GM23338 (cell line): Measurements from ENCODE around the gene IGFBP6. TPM values are rescaled to one million over a fixed set of nuclear protein-coding genes. Genes with fewer than 3 reads are reported as not detected.

Experiments used
- ATAC-seq: fragments of 200-7000 bp; cut with Tn5 transposase; 3 replicates; pipeline ENCODE4 v1.9.1; 2020
- DNase-seq: peaks from one replicate; pipeline ENCODE4 v3.0.0-alpha.2; 2015; ENCODE audit warnings: low spot score
- H2AFZ ChIP-seq: fragments of 200-600 bp; sonication (generic); 2 replicates; pipeline ENCODE4 v1.8.0; 2016; ENCODE audit warnings: antibody characterized with exemption, mild to moderate bottlenecking, moderate library complexity
- H3F3A ChIP-seq: fragments of 200-600 bp; sonication (generic); replicated peaks from 2 replicates; pipeline ENCODE4 v1.8.0; 2017; ENCODE audit warnings: antibody characterized with exemption, mixed run types, low read depth
- H3K27ac ChIP-seq: fragments of 200-600 bp; sonication (generic); 2 replicates; pipeline ENCODE4 v1.6.1; 2016; ENCODE audit warnings: low read depth
- H3K27me3 ChIP-seq: fragments of 200-600 bp; sonication (generic); 2 replicates; pipeline ENCODE4 v1.8.0; 2016; ENCODE audit warnings: mild to moderate bottlenecking, mixed run types, moderate library complexity; ENCODE audit not compliant: insufficient read depth
- H3K36me3 ChIP-seq: fragments of 200-600 bp; sonication (generic); 2 replicates; pipeline ENCODE4 v1.8.0; 2016; ENCODE audit warnings: mild to moderate bottlenecking; ENCODE audit not compliant: insufficient read depth
- H3K4me1 ChIP-seq: fragments of 200-600 bp; sonication (generic); 2 replicates; pipeline ENCODE4 v1.8.0; 2016; ENCODE audit warnings: mild to moderate bottlenecking, moderate library complexity; ENCODE audit not compliant: insufficient read depth
- H3K4me2 ChIP-seq: fragments of 200-600 bp; sonication (generic); 2 replicates; pipeline ENCODE4 v1.7.1; 2017; ENCODE audit warnings: mixed run types
- H3K4me3 ChIP-seq: fragments of 200-600 bp; sonication (generic); 2 replicates; pipeline ENCODE4 v1.6.1; 2016; ENCODE audit warnings: mixed run types
- H3K79me2 ChIP-seq: fragments of 200-600 bp; sonication (generic); replicated peaks from 2 replicates; pipeline ENCODE4 v1.8.0; 2017; ENCODE audit warnings: mild to moderate bottlenecking; ENCODE audit not compliant: insufficient read depth
- H3K9me2 ChIP-seq: fragments of 200-600 bp; sonication (generic); 2 replicates; pipeline ENCODE4 v1.8.0; 2017; ENCODE audit not compliant: insufficient read depth
- H4K20me1 ChIP-seq: fragments of 200-600 bp; sonication (generic); replicated peaks from 2 replicates; pipeline ENCODE4 v1.8.0; 2017; ENCODE audit warnings: mild to moderate bottlenecking; ENCODE audit not compliant: insufficient read depth
- H3K27ac Mint-ChIP-seq: 2 replicates; pipeline ENCODE4 v1.8.0; 2020; ENCODE audit warnings: inconsistent platforms, mild to moderate bottlenecking, moderate library complexity, mixed read lengths
- H3K27me3 Mint-ChIP-seq: 3 replicates; pipeline ENCODE4 v1.8.0; 2022; ENCODE audit warnings: low read depth, mild to moderate bottlenecking, moderate library complexity, mixed read lengths, inconsistent platforms; ENCODE audit not compliant: insufficient read depth, poor library complexity
- H3K36me3 Mint-ChIP-seq: 3 replicates; pipeline ENCODE4 v1.8.0; 2021; ENCODE audit warnings: low read depth, mild to moderate bottlenecking, inconsistent platforms, moderate library complexity, mixed read lengths
- H3K4me1 Mint-ChIP-seq: 3 replicates; pipeline ENCODE4 v1.8.0; 2020; ENCODE audit warnings: mild to moderate bottlenecking, inconsistent platforms, mixed read lengths
- H3K4me3 Mint-ChIP-seq: 3 replicates; pipeline ENCODE4 v1.8.0; 2021; ENCODE audit warnings: moderate library complexity, mild to moderate bottlenecking, inconsistent platforms, mixed read lengths
- H3K9me3 Mint-ChIP-seq: 3 replicates; pipeline ENCODE4 v1.8.0; 2020; ENCODE audit warnings: moderate library complexity, mild to moderate bottlenecking, inconsistent platforms, mixed read lengths
- CREB1 ChIP-seq: fragments of 250-450 bp; sonication (Bioruptor Pico); IDR thresholded peaks from 2 replicates; pipeline ENCODE4 v1.5.0; 2020; ENCODE audit warnings: low read depth, mild to moderate bottlenecking, moderate library complexity
- CTCF ChIP-seq, 2 experiments: fragments of 200-600 bp in 1 of 2; sonication (generic) in 1 of 2; conservative IDR thresholded peaks; 2 replicates each; pipeline versions ENCODE4 v1.5.1 to v1.6.1; 2016 to 2017; ENCODE audit warnings: antibody characterized with exemption in 2 of 2, low read depth in 2 of 2, mild to moderate bottlenecking in 2 of 2, moderate library complexity in 1 of 2
- ETS1 ChIP-seq: IDR thresholded peaks from 2 replicates; pipeline ENCODE4 v1.6.1; 2016; ENCODE audit warnings: antibody characterized with exemption
- EZH2 ChIP-seq: fragments of 200-600 bp; sonication (generic); IDR thresholded peaks from one replicate; pipeline ENCODE4 v1.8.0; 2017; ENCODE audit warnings: antibody characterized with exemption, mild to moderate bottlenecking, low read depth; ENCODE audit not compliant: unreplicated experiment
- EZH2phosphoT487 ChIP-seq: fragments of 200-600 bp; sonication (generic); IDR thresholded peaks from one replicate; pipeline ENCODE4 v1.8.1; 2018; ENCODE audit warnings: antibody characterized with exemption; ENCODE audit not compliant: unreplicated experiment
- JUNB ChIP-seq: IDR thresholded peaks from one replicate; pipeline ENCODE4 v1.6.1; 2016; ENCODE audit warnings: antibody characterized with exemption; ENCODE audit not compliant: unreplicated experiment
- NANOG ChIP-seq: IDR thresholded peaks from 2 replicates; pipeline ENCODE4 v1.6.1; 2016; ENCODE audit warnings: antibody characterized with exemption, borderline replicate concordance
- POLR2AphosphoS5 ChIP-seq: IDR thresholded peaks from 2 replicates; pipeline ENCODE4 v1.6.1; 2016; ENCODE audit warnings: antibody characterized with exemption, low read depth
- REST ChIP-seq: IDR thresholded peaks from one replicate; pipeline ENCODE4 v1.6.1; 2018; ENCODE audit warnings: antibody characterized with exemption; ENCODE audit not compliant: unreplicated experiment
- STAT1 ChIP-seq: IDR thresholded peaks from one replicate; pipeline ENCODE4 v1.6.1; 2016; ENCODE audit warnings: antibody characterized with exemption; ENCODE audit not compliant: unreplicated experiment
- ZNF114 ChIP-seq: fragments of 250-450 bp; sonication (Bioruptor Pico); IDR thresholded peaks from 2 replicates; pipeline ENCODE4 v1.5.0; 2020; ENCODE audit warnings: mild to moderate bottlenecking, moderate library complexity
- ZNF331 ChIP-seq: fragments of 250-450 bp; sonication (Bioruptor Pico); IDR thresholded peaks from 2 replicates; pipeline ENCODE4 v1.5.0; 2020; ENCODE audit warnings: low read depth, mild to moderate bottlenecking, moderate library complexity
- polyA plus RNA-seq: library from polyadenylated mRNA; unstranded; fragments of >200 nt; fragmentation: Nextera tagmentation; extraction: Ambion mirVana; gene quantifications from 2 replicates; pipeline ENCODE4 v1.2.1, GENCODE V29; 2016
- total RNA-seq: library from RNA; depleted of rRNA; stranded (reverse); fragments of >200 nt; shearing (Covaris generic); gene quantifications from 2 replicates; pipeline ENCODE4 v1.2.3, GENCODE V29; 2014

IGFBP6 gene
- total and polyA plus RNA-seq, 2 experiments from 2014 or later: 14.7 to 16.6 TPM

- no peaks in the 10 kb centered on the region for H3K9me2 ChIP-seq
- peak; percentile 99 for DNase-seq
- peaks cover 18% of the 10 kb centered on the region for H3K36me3 Mint-ChIP-seq
- H3K4me3 Mint-ChIP-seq: peak overlapping the region; percentile 93
- peak overlapping the region; percentile 99 for H2AFZ ChIP-seq
- H3K36me3 ChIP-seq: no peaks in the 10 kb centered on the region
- peak; percentile 74 for ATAC-seq
- H3F3A ChIP-seq: peaks cover 16% of the 10 kb centered on the region; the same call in 1 of the 2 replicates
- no peaks in the 10 kb centered on the region; the same call in 2 of the 3 replicates for H3K9me3 Mint-ChIP-seq
- H3K4me2 ChIP-seq: peak overlapping the region; percentile 98
- peak overlapping the region; percentile 98 for H3K27ac Mint-ChIP-seq
- peaks cover 16% of the 10 kb centered on the region; the same call in 1 of the 2 replicates for H3K79me2 ChIP-seq
- H3K4me3 ChIP-seq: peak overlapping the region; percentile 99
- peak overlapping the region; percentile 96 for H3K27ac ChIP-seq
- H4K20me1 ChIP-seq: peaks cover 16% of the 10 kb centered on the region
- H3K4me1 Mint-ChIP-seq: peaks cover 32% of the 10 kb centered on the region
- peaks cover 21% of the 10 kb centered on the region for H3K27me3 Mint-ChIP-seq
- TF ChIP-seq EZH2phosphoT487: no peak
- TF ChIP-seq ZNF114: no peak
- TF ChIP-seq STAT1: no peak
- TF ChIP-seq POLR2AphosphoS5: peak; percentile 95
- TF ChIP-seq CREB1 (CRISPR knock-in tag): peak; percentile 90
- peaks cover 37% of the 10 kb centered on the region for H3K4me1 ChIP-seq
- peaks cover 17% of the 10 kb centered on the region; the same call in 1 of the 2 replicates for H3K27me3 ChIP-seq
Observed at GRCh38 chr12:53054112-53054878, 43.2 kb upstream of the IGFBP6 start.

- Mint-ChIP-seq H3K36me3 (peaks cover 16% of the 10 kb centered on the region), H3K9me3 (no peaks in the 10 kb centered on the region; the same call in 2 of the 3 replicates), H3K27ac (no peak overlapping the region), H3K4me1 (peaks cover 21% of the 10 kb centered on the region), H3K27me3 (peaks cover 18% of the 10 kb centered on the region), H3K4me3 (no peak overlapping the region)
- peaks cover 12% of the 10 kb centered on the region for H4K20me1 ChIP-seq
- DNase-seq: no peak
- H2AFZ ChIP-seq: no peak overlapping the region
- H3K9me2 ChIP-seq: no peaks in the 10 kb centered on the region
- H3K4me1 ChIP-seq: peaks cover 24% of the 10 kb centered on the region
- no peak overlapping the region for H3K4me2 ChIP-seq
- no peak for ATAC-seq
- peaks cover 17% of the 10 kb centered on the region; the same call in 1 of the 2 replicates for H3K27me3 ChIP-seq
- no peak overlapping the region for H3K4me3 ChIP-seq
- H3K79me2 ChIP-seq: peaks cover 12% of the 10 kb centered on the region; the same call in 1 of the 2 replicates
- H3K36me3 ChIP-seq: no peaks in the 10 kb centered on the region
- 0 out of 2 replicates have a peak, but pooled peaks cover 11% of the 10 kb centered on the region for H3F3A ChIP-seq
- no peak overlapping the region for H3K27ac ChIP-seq
- TF ChIP-seq ETS1 (no peak), CTCF (conservative IDR thresholded peaks at IDR 0.05; ENCODE audit: low read depth in 2 of 2) (no peak), REST (no peak), CREB1 (CRISPR knock-in tag) (no peak), ZNF114 (no peak), ZNF331 (no peak), EZH2 (no peak), EZH2phosphoT487 (no peak), POLR2AphosphoS5 (no peak), STAT1 (no peak), JUNB (no peak), NANOG (no peak)
Observed at GRCh38 chr12:53055471-53056266, 41.8 kb upstream of the IGFBP6 start.
